ENCODE results near the gene CTSC. TPM values are rescaled to one million over a fixed set of nuclear protein-coding genes. Genes with fewer than 3 reads are reported as not detected.

CTSC gene
- polyA plus RNA-seq, 3 donors = 150 to 415 (median 284) TPM

GRCh38 chr11:88358040-88358431, 20.5 kb upstream of the CTSC start:
- no peak for TF ChIP-seq CTCF (IDR thresholded peaks at IDR 0.05)
- intact Hi-C loops (cut with micrococcal nuclease) = no loop called here
- Mint-ChIP-seq H3K4me1 (peaks cover 45% of the 10 kb centered on the region), H3K4me3 (no peak overlapping the region), H3K27ac (peak overlapping the region in 1 of 7 donors; percentile 76), H3K9me3 (no peaks in the 10 kb centered on the region), H3K36me3 (no peaks in the 10 kb centered on the region), H3K27me3 (ENCODE audit: low read depth in 3 of 3) (no peaks in the 10 kb centered on the region)
- H2AFZ ChIP-seq (ENCODE audit: insufficient read depth, low read depth, low read length, poor library complexity, severe bottlenecking) = no peak overlapping the region
- no peak for DNase-seq
- no peaks in the 10 kb centered on the region for H3K27me3 ChIP-seq (ENCODE audit: control insufficient read depth in 2 of 2, insufficient read depth in 2 of 2, low read length in 2 of 2)
- H3K36me3 ChIP-seq (replicated peaks in 1 of 2; ENCODE audit: control insufficient read depth in 1 of 2, insufficient read depth in 2 of 2, low read length in 2 of 2) = no peaks in the 10 kb centered on the region
- no peak overlapping the region for H3K4me2 ChIP-seq (replicated peaks; ENCODE audit: extremely low read depth, low read length, poor library complexity, severe bottlenecking)
- no peaks in the 10 kb centered on the region for H4K20me1 ChIP-seq (ENCODE audit: insufficient read depth, low read length)
- no peaks in the 10 kb centered on the region for H3K79me2 ChIP-seq (ENCODE audit: insufficient read depth, low read length)
- H3K4me3 ChIP-seq (replicated peaks in 1 of 3; ENCODE audit: low read depth in 2 of 3, low read length in 3 of 3) = no peak overlapping the region
- H3K27ac ChIP-seq (ENCODE audit: low read depth in 1 of 2, low read length in 2 of 2) = no peak overlapping the region
- no CpG with 5 or more reads among the region's 2 CpGs for WGBS (ENCODE audit: insufficient coverage)
- no peak overlapping the region for H3K9ac ChIP-seq (ENCODE audit: insufficient read depth, low read length, poor library complexity, severe bottlenecking)
- no peaks in the 10 kb centered on the region for H3K9me3 ChIP-seq (replicated peaks in 1 of 2; ENCODE audit: control insufficient read depth in 1 of 2, insufficient read depth in 1 of 2, low read length in 2 of 2)
- H3K4me1 ChIP-seq (ENCODE audit: control insufficient read depth in 1 of 2, insufficient read depth in 2 of 2, low read length in 2 of 2) = peaks cover 38 to 48% of the 10 kb centered on the region in 2 donors

- no CpG with 5 or more reads among the region's 3 CpGs for WGBS (ENCODE audit: insufficient coverage)
- peak overlapping the region in 1 of 2 donors; percentile 24 for H3K4me3 Mint-ChIP-seq
These were observed 19.9 kb upstream of the CTSC start for GRCh38 chr11:88357323-88358039.

More at GRCh38 chr11:88357323-88358039, 19.9 kb upstream of the CTSC start:
- Histone ChIP-seq H3K27me3 (ENCODE audit: control insufficient read depth in 2 of 2, insufficient read depth in 2 of 2, low read length in 2 of 2) (no peaks in the 10 kb centered on the region), H3K4me2 (replicated peaks; ENCODE audit: extremely low read depth, low read length, poor library complexity, severe bottlenecking) (peak overlapping the region; percentile 9), H3K4me3 (replicated peaks in 1 of 3; ENCODE audit: low read depth in 2 of 3, low read length in 3 of 3) (no peak overlapping the region), H3K9me3 (replicated peaks in 1 of 2; ENCODE audit: control insufficient read depth in 1 of 2, insufficient read depth in 1 of 2, low read length in 2 of 2) (no peaks in the 10 kb centered on the region), H2AFZ (ENCODE audit: insufficient read depth, low read depth, low read length, poor library complexity, severe bottlenecking) (no peak overlapping the region), H3K9ac (ENCODE audit: insufficient read depth, low read length, poor library complexity, severe bottlenecking) (no peak overlapping the region), H4K20me1 (ENCODE audit: insufficient read depth, low read length) (no peaks in the 10 kb centered on the region), H3K36me3 (replicated peaks in 1 of 2; ENCODE audit: control insufficient read depth in 1 of 2, insufficient read depth in 2 of 2, low read length in 2 of 2) (no peaks in the 10 kb centered on the region), H3K27ac (ENCODE audit: low read depth in 1 of 2, low read length in 2 of 2) (no peak overlapping the region), H3K4me1 (ENCODE audit: control insufficient read depth in 1 of 2, insufficient read depth in 2 of 2, low read length in 2 of 2) (peaks cover 34 to 43% of the 10 kb centered on the region in 2 donors), H3K79me2 (ENCODE audit: insufficient read depth, low read length) (no peaks in the 10 kb centered on the region)
- intact Hi-C loops (cut with micrococcal nuclease) = no loop called here
- no peaks in the 10 kb centered on the region for H3K36me3 Mint-ChIP-seq
- DNase-seq = peak in 2 of 3 donors; percentile 42 to 50
- TF ChIP-seq CTCF (IDR thresholded peaks at IDR 0.05) = no peak
- peaks cover 42% of the 10 kb centered on the region for H3K4me1 Mint-ChIP-seq
- peak overlapping the region in 6 of 7 donors; percentile 72 to 92 (median 80) for H3K27ac Mint-ChIP-seq
- no peaks in the 10 kb centered on the region for H3K9me3 Mint-ChIP-seq
- H3K27me3 Mint-ChIP-seq (ENCODE audit: low read depth in 3 of 3) = no peaks in the 10 kb centered on the region

Measured in CD14-positive monocyte (primary cell).